CD4-positive, alpha-beta T cell treated with Interleukin-6 at 100 ng/mL for 8 hours (primary cell): ENCODE data around the gene OCA2.
"Not testable (repeated sequence)": the region's sequence is repeated elsewhere in the genome, so short reads cannot be mapped to it uniquely, and the experiment has no call there.

Experiments used
- DNase-seq: peaks from one replicate; pipeline ENCODE4 v3.0.0-alpha.2; 2020; ENCODE audit warnings: mixed read lengths, low spot score

OCA2 gene

DNA sequence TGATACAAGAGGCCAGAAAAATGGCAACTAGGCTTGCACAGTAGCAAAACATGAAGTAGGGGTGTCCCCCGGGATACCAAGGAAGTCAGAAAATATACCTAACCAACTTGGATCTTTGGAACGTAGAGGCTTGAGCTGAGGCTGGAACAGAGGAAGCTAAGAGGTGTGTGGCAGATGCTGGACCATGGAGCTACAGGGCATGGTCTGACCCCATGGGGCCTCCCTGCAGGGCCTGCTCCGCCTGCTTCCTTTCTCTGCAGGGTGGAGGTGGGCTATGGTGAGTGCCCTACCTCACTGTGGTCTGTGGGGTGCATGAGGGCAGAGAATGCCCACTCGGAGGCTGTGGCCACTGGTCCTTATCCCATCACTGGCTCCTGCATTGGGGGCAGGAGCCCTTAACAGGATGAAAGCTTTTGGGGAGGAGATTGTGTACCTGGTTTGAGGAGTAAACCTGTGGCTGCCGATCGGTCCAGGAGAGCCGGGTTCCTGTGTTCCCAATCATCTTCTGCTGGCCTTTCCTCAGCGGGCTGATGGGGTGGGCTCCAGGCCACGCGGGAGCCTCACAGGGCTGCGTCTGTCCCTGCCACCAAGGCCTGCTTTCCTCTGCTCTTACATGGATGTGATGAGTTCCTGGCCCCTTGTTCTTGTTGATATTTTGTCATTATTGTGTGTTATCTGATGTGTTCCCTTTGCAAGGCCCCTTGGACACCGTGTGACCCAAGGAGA lies 96.8 kb downstream of the OCA2 start:
- no peak for DNase-seq

GRCh38 chr15:28001641-28002040 lies 97.5 kb downstream of the OCA2 start:
- no peak for DNase-seq

DNA sequence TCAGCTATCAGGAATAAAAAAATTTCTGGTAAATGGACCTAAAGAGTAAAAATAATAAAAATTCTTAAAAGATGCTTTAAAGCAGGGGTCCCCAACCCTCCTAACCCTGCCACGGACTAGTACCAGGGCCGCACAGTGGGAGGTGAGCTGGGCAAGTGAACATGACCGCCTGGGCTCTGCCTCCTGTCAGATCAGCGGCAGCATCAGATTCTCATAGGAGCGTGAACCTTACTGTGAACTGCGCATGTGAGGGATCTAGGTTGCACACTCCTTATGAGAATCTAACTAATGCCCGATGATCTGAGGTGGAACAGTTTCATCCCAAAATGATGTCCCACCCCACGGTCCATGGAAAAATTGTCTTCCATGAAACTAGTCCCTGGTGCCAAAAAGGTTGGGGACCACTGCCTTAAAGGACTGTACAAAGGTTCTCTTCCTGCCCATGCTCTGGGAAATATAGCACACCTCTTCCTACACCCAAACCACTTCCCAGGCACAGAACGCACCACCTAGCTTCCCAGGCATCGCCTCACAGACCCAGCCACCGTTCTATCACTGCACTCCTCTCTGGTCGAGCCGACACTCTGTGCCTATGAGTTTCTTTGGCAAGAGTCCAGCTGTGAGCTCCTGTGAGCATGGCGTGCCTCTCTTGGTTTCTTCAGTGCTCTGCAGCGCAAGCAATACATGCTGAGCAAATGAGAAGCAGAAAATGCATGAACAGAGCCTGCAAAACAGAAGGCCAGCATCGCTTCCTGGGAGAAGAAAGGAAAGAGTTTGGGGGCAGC lies 104.9 kb downstream of the OCA2 start:
- no peak for DNase-seq

GRCh38 chr15:27993544-27993943 lies 105.6 kb downstream of the OCA2 start:
- DNase-seq: no peak

- no peak for DNase-seq
Observed at GRCh38 chr15:27990521-27991515, 108.3 kb downstream of the OCA2 start.

DNA sequence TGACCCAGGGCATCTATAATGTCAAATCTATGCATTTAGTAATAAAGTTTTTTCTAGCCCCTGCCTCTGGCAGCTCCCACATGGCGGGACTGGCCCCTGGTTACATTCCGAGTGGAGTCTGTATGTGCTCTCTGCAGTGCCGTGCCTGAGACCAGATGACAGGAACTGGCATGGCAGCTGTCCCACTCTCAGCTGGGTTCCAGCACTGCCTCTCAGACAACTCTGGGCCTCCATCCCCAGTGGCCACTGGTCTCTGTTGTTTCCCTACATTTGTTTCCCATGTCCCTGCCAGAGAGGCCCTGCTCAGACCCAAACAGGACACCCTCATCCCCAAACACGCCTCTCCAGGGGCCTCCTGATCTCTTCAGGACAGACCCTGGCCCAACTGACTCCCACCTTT lies 109.3 kb downstream of the OCA2 start:
- no peak for DNase-seq

GRCh38 chr15:27989427-27989826 lies 109.7 kb downstream of the OCA2 start:
- no peak for DNase-seq

DNA sequence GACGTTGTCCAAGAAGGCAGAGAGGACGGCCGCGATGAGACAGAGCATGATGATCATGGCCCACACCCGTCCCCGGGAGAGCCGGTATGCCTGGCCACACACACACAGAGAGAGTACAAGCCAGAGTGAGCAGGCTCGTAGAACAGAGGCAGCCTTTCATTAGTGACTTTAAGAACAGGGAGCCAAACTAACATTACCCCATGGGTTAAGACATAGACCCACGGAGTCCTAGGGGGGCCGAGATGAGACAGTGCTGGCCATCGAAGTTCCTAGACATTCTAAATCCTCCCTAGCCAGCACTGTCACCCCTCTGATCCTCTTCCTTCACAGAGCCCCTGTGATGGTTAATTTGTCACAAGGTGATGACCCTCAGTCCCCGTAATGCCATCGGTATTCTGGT lies 114.0 kb downstream of the OCA2 start:
- DNase-seq: no peak

- no peak for DNase-seq
Observed at GRCh38 chr15:27983496-27983895, 115.6 kb downstream of the OCA2 start.

DNA sequence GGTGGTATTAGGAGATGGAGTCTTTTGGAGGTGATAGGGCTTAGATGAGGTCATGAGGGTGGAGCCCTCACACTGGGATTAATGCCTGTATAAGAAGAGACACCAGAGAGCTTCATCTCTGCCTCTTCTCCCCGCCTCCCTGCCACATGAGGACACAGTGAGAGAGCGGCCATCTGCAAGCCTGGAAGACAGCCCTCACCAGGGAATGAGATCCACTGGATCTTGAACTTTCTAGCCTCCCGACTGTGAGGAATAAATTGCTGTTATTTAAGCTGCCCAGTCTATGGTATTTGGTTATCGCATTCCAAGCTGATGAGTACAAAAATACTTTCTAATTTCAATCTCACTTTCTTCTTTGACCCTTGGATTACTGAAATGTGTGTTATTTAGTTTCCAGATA lies 121.4 kb downstream of the OCA2 start:
- DNase-seq: no peak

DNA sequence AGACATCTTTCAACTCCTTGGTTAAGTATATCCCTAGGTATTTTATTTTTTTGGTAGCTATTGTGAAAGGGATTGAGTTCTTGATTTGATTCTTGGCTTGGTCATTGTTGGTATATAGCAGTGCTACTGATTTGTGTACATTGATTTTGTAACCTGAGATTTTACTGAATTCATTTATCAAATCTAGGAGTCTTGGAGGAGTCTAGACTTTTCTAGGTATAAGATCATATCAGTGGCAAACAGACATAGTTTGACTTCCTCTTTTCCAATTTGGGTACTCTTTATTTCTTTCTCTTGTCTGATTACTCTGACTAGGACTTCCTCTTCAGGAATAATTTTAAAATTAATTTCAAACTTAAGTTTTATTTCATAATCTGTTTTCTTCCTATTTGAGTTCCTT lies 125.2 kb downstream of the OCA2 start:
- DNase-seq: no peak

GRCh38 chr15:27970661-27971392 lies 128.3 kb downstream of the OCA2 start:
- DNase-seq: no peak

- no peak for DNase-seq
Observed at GRCh38 chr15:27967541-27967940, 131.6 kb downstream of the OCA2 start.

DNA sequence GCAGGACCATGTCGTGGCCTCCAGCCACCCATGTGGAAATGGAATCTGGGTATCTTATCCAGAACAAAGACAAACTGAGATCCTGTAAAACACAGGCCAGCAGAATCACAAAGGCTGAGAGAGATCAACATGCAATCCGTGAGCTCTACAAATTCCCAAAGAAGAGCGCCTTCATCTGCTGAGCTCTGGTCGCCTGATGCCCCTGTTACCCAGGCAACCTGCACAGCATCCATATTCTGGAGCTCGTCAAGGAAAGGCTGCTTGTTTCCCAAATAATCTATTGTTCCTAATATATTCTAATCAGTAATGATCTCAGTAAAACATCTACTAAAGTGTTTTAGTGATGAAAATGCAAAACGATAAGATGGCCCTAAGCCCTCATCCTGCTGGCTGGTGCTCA lies 133.6 kb downstream of the OCA2 start:
- DNase-seq: no peak

DNA sequence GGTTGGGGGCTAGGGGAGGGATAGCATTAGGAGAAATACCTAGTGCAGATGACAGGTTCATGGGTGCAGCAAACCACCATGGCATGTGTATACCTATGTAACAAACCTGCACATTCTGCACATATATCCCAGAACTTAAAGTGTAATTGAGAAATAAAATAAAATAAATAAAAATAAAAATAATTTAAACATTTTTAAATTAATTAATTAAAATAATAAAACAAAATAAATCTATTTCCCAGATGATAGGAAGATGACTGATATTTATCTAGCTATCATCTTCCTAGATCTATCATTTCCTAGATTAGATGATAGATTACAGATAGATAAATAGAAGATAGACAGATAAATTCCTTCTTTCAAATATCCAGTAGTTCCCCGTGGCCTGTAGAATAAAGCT lies 137.3 kb downstream of the OCA2 start:
- DNase-seq: no peak

- DNase-seq: no peak
Observed at GRCh38 chr15:27958911-27959578, 140.1 kb downstream of the OCA2 start.

DNA sequence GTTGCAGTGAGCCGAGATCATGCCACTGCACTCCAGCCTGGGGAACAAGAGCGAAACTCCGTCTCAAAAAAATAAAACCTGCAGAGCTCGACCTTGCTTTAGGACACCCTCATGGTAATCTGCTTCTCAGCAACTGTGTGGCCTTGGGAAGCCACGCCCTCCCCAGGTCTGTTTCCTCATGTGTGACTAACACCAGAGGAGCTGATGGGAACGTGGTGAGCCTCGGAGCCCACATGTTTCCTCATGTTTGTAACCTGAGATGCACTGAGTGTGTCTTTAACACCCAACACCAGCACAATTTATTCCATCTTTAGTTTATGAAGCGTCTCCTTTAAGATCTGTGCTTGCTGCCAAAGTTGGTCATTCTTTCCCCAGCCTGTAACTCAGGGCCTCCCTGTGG lies 142.8 kb downstream of the OCA2 start:
- no peak for DNase-seq

DNA sequence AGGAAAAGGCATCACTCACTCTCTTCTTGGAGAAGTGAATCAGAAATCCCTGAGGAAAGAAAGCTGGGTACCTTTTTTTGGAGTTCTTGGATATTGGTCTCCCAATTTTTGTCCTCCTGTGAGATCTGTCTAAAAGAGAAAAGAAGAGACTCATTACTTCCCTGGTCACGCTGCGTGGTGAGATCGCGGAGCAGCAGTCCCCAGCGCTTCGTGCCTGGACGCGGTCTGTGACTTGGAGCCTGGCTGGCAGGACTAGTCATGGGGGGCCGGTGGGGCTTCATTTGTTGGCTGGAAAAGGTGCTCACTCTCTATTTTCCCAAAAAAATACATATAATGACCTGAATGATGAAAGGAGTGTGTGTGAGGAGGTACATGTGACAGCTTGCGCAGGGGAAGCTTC lies 144.0 kb downstream of the OCA2 start:
- DNase-seq: no peak

DNA sequence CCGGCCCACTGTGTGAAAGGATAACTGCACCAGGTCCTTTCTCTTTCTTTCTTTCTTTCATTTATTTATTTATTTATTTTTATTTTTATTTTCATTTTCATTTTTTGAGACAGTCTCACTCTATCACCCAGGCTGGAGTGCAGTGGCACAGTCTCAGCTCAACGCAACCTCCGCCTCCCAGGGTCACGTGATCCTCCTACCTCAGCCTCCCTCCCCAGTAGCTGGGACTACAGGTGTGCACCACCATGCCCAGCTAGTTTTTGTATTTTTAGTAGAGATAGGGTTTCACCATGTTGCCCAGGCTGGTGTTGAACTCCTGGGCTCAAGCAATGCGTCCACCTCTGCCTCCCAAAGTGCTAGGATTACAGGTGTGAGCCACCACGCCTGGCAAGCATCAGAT lies 146.5 kb downstream of the OCA2 start:
- DNase-seq: not testable (repeated sequence)

- DNase-seq: no peak
Observed at GRCh38 chr15:27951191-27951890, 147.8 kb downstream of the OCA2 start.

GRCh38 chr15:27949089-27949488 lies 150.0 kb downstream of the OCA2 start:
- no peak for DNase-seq
